Loucy (cell line): Measurements from ENCODE around the gene TMEM119.
"Not testable (repeated sequence)": the region's sequence is repeated elsewhere in the genome, so short reads cannot be mapped to it uniquely, and the experiment has no call there.

Source experiments
- H2AFZ ChIP-seq: fragments of 200-600 bp; sonication (generic); 2 replicates; pipeline ENCODE4 v1.6.0; 2016; ENCODE audit warnings: antibody characterized with exemption, mild to moderate bottlenecking, low read length, moderate library complexity
- H3F3A ChIP-seq: fragments of 200-600 bp; 2 replicates; pipeline ENCODE4 v1.6.0; 2016; ENCODE audit warnings: antibody characterized with exemption, low read depth, mild to moderate bottlenecking
- H3K27me3 ChIP-seq: fragments of 200-600 bp; sonication (generic); 2 replicates; pipeline ENCODE4 v1.6.1; 2014; ENCODE audit warnings: low read length, mild to moderate bottlenecking; ENCODE audit not compliant: insufficient read depth, poor library complexity, severe bottlenecking
- H3K36me3 ChIP-seq: fragments of 200-600 bp; sonication (generic); 2 replicates; pipeline ENCODE4 v1.6.1; 2016; ENCODE audit warnings: low read length; ENCODE audit not compliant: insufficient read depth
- H3K4me1 ChIP-seq: fragments of 200-600 bp; sonication (generic); 2 replicates; pipeline ENCODE4 v1.5.1; 2014; ENCODE audit warnings: low read length, mild to moderate bottlenecking; ENCODE audit not compliant: insufficient read depth, poor library complexity, severe bottlenecking
- H3K4me2 ChIP-seq: fragments of 200-600 bp; sonication (generic); 2 replicates; pipeline ENCODE4 v1.6.0; 2014; ENCODE audit warnings: antibody characterized with exemption, low read length, low read depth, mild to moderate bottlenecking; ENCODE audit not compliant: poor library complexity, severe bottlenecking
- H3K4me3 ChIP-seq: fragments of 200-600 bp; sonication (generic); 2 replicates; pipeline ENCODE4 v1.5.1; 2014; ENCODE audit warnings: low read length, mild to moderate bottlenecking, mixed read lengths; ENCODE audit not compliant: poor library complexity, severe bottlenecking
- H3K79me2 ChIP-seq: fragments of 200-600 bp; sonication (generic); 2 replicates; pipeline ENCODE4 v1.6.1; 2014; ENCODE audit warnings: low read length; ENCODE audit not compliant: insufficient read depth
- H3K9ac ChIP-seq: fragments of 200-600 bp; sonication (generic); 2 replicates; pipeline ENCODE4 v1.6.0; 2014; ENCODE audit warnings: mild to moderate bottlenecking, low read depth, low read length, moderate library complexity; ENCODE audit not compliant: poor library complexity, severe bottlenecking
- H3K9me2 ChIP-seq: fragments of 200-600 bp; sonication (generic); replicated peaks from 2 replicates; pipeline ENCODE4 v1.6.1; 2016; ENCODE audit warnings: low read depth, low read length, mixed read lengths
- H3K9me3 ChIP-seq: fragments of 200-600 bp; sonication (generic); 2 replicates; pipeline ENCODE4 v1.6.1; 2014; ENCODE audit warnings: mild to moderate bottlenecking, antibody characterized with exemption, low read length, low read depth; ENCODE audit not compliant: insufficient read depth
- H4K20me1 ChIP-seq: fragments of 200-600 bp; sonication (generic); 2 replicates; pipeline ENCODE4 v1.6.0; 2014; ENCODE audit warnings: antibody characterized with exemption, low read length, mild to moderate bottlenecking; ENCODE audit not compliant: insufficient read depth, poor library complexity, severe bottlenecking
- CTCF ChIP-seq: fragments of 200-600 bp; sonication (generic); conservative IDR thresholded peaks from 2 replicates; pipeline ENCODE4 v1.5.1; 2014; ENCODE audit warnings: mild to moderate bottlenecking, antibody characterized with exemption, low read length
- EZH2phosphoT487 ChIP-seq: fragments of 200-600 bp; IDR thresholded peaks from 2 replicates; pipeline ENCODE4 v1.6.1; 2018; ENCODE audit warnings: antibody characterized with exemption, mild to moderate bottlenecking, moderate library complexity, borderline replicate concordance

The TMEM119 gene

GRCh38 chr12:108591267-108591980, 6.5 kb downstream of the TMEM119 start:
- no peaks in the 10 kb centered on the region for H3K36me3 ChIP-seq
- no peaks in the 10 kb centered on the region for H3K27me3 ChIP-seq
- no peaks in the 10 kb centered on the region for H4K20me1 ChIP-seq
- no peaks in the 10 kb centered on the region for H3K9me2 ChIP-seq
- H3K4me1 ChIP-seq, result no peaks in the 10 kb centered on the region
- no peak overlapping the region for H3K4me3 ChIP-seq
- no peaks in the 10 kb centered on the region for H3F3A ChIP-seq
- no peak overlapping the region for H2AFZ ChIP-seq
- no peak overlapping the region for H3K9ac ChIP-seq
- H3K4me2 ChIP-seq, result no peak overlapping the region
- TF ChIP-seq CTCF (no peak), EZH2phosphoT487 (no peak)
- H3K79me2 ChIP-seq, result no peaks in the 10 kb centered on the region
- H3K9me3 ChIP-seq, result no peaks in the 10 kb centered on the region

GRCh38 chr12:108590463-108590862, 7.4 kb downstream of the TMEM119 start:
- H3K79me2 ChIP-seq, H3K9ac ChIP-seq: not testable (repeated sequence)

GRCh38 chr12:108589840-108590229, 8.0 kb downstream of the TMEM119 start:
- H3K4me3 ChIP-seq, result no peak overlapping the region
- no peak overlapping the region for H3K4me2 ChIP-seq
- no peaks in the 10 kb centered on the region for H3K27me3 ChIP-seq
- no peaks in the 10 kb centered on the region for H3K79me2 ChIP-seq
- H4K20me1 ChIP-seq, result no peaks in the 10 kb centered on the region
- H3K9ac ChIP-seq, result no peak overlapping the region
- no peak overlapping the region for H2AFZ ChIP-seq
- TF ChIP-seq EZH2phosphoT487, result no peak
- TF ChIP-seq CTCF, result no peak
- H3K9me2 ChIP-seq, result no peaks in the 10 kb centered on the region
- H3K4me1 ChIP-seq, result no peaks in the 10 kb centered on the region
- H3K9me3 ChIP-seq, result no peaks in the 10 kb centered on the region
- H3K36me3 ChIP-seq, result no peaks in the 10 kb centered on the region
- no peaks in the 10 kb centered on the region for H3F3A ChIP-seq

More at GRCh38 chr12:108590463-108590862, 7.4 kb downstream of the TMEM119 start:
- H3F3A ChIP-seq, H3K4me2 ChIP-seq, H3K4me1 ChIP-seq, H3K27me3 ChIP-seq, H2AFZ ChIP-seq, H3K36me3 ChIP-seq, H3K9me3 ChIP-seq, H3K4me3 ChIP-seq, H3K9me2 ChIP-seq, H4K20me1 ChIP-seq: not testable (repeated sequence)
